Hypothalamus (tissue), 51 donors: ENCODE data around the gene BBOX1.
"Not testable (repeated sequence)": the region's sequence is repeated elsewhere in the genome, so short reads cannot be mapped to it uniquely, and the experiment has no call there.

ENCODE experiments used
- DNase-seq, 51 donors: peaks; one replicate each; lab custom pipeline; 2025; lab: John Stamatoyannopoulos, UW

BBOX1 gene

GRCh38 chr11:27119396-27119795 is 78.8 kb downstream of the BBOX1 start:
- no peak for DNase-seq

GRCh38 chr11:27120211-27120610 is 79.6 kb downstream of the BBOX1 start:
- DNase-seq, result no peak

GRCh38 chr11:27122001-27122400 is 81.4 kb downstream of the BBOX1 start:
- DNase-seq, result no peak

- DNase-seq, result no peak
These were observed 84.1 kb downstream of the BBOX1 start for GRCh38 chr11:27124514-27125264.

- DNase-seq, result no peak
These were observed 89.1 kb downstream of the BBOX1 start for GRCh38 chr11:27129686-27130085.

- no peak for DNase-seq
These were observed 90.2 kb downstream of the BBOX1 start for GRCh38 chr11:27130806-27131205.

GRCh38 chr11:27135924-27136329 is 95.3 kb downstream of the BBOX1 start:
- DNase-seq, result not testable (repeated sequence)

GRCh38 chr11:27138716-27139115 is 98.1 kb downstream of the BBOX1 start:
- no peak for DNase-seq

- no peak for DNase-seq
These were observed 99.2 kb downstream of the BBOX1 start for GRCh38 chr11:27139742-27140367.

GRCh38 chr11:27141576-27141975 is 101.0 kb downstream of the BBOX1 start:
- no peak for DNase-seq

GRCh38 chr11:27147916-27148315 is 107.3 kb downstream of the BBOX1 start:
- no peak for DNase-seq

GRCh38 chr11:27148506-27148905 is 107.9 kb downstream of the BBOX1 start:
- DNase-seq, result no peak

- DNase-seq, result no peak
These were observed 109.5 kb downstream of the BBOX1 start for GRCh38 chr11:27150098-27150497.

GRCh38 chr11:27153136-27153535 is 112.5 kb downstream of the BBOX1 start:
- DNase-seq, result no peak

- peak in 28 of 51 donors; percentile 1 to 80 (median 30) for DNase-seq
These were observed 118.1 kb downstream of the BBOX1 start for GRCh38 chr11:27158456-27159334.

GRCh38 chr11:27159335-27159679 is 118.7 kb downstream of the BBOX1 start:
- DNase-seq, result no peak

- no peak for DNase-seq
These were observed 120.5 kb downstream of the BBOX1 start for GRCh38 chr11:27161071-27161470.

- no peak for DNase-seq
These were observed 121.6 kb downstream of the BBOX1 start for GRCh38 chr11:27162237-27162636.

- no peak for DNase-seq
These were observed 125.5 kb downstream of the BBOX1 start for GRCh38 chr11:27166130-27166529.

GRCh38 chr11:27171376-27171958 is 130.9 kb downstream of the BBOX1 start:
- no peak for DNase-seq

- no peak for DNase-seq
These were observed 132.9 kb downstream of the BBOX1 start for GRCh38 chr11:27173545-27173944.
